Right cardiac atrium (tissue), 5 donors: Measurements from ENCODE around the gene PLA2G6. TPM values are rescaled to one million over a fixed set of nuclear protein-coding genes. Genes with fewer than 3 reads are reported as not detected.
"Not testable (repeated sequence)": the region's sequence is repeated elsewhere in the genome, so short reads cannot be mapped to it uniquely, and the experiment has no call there.

Experiments used
- ATAC-seq, 2 donors: fragments of 200-7000 bp; cut with Tn5 transposase; one replicate each; pipeline versions ENCODE4 v1.8.0 to v1.9.1; 2020; ENCODE audit warnings: moderate library complexity in 2 of 2, mild to moderate bottlenecking in 1 of 2
- DNase-seq, 3 donors: peaks; one replicate each; pipeline ENCODE4 v3.0.0-alpha.2; 2020
- H3K27ac ChIP-seq: one replicate; pipeline ENCODE4 v1.5.1; 2013; ENCODE audit warnings: mild to moderate bottlenecking, low read length, control low read depth, moderate library complexity
- H3K27me3 ChIP-seq: one replicate; pipeline ENCODE4 v1.6.1; 2013; ENCODE audit not compliant: control insufficient read depth, insufficient read depth
- H3K4me1 ChIP-seq: one replicate; pipeline ENCODE4 v1.6.1; 2013; ENCODE audit warnings: low read length; ENCODE audit not compliant: control insufficient read depth, insufficient read depth
- H3K4me3 ChIP-seq: one replicate; pipeline ENCODE4 v1.5.1; 2013; ENCODE audit warnings: low read length, control low read depth
- H3K9me3 ChIP-seq: one replicate; pipeline ENCODE4 v1.6.1; 2013; ENCODE audit warnings: low read length; ENCODE audit not compliant: control insufficient read depth
- WGBS: extraction: QIAGEN DNeasy Blood & Tissue Kit; methylation state at CpG from one replicate; pipeline ENCODE4 v1.1.7; 2013; 5-methylcytosine and 5-hydroxymethylcytosine counted together
- intact Hi-C, 4 donors: fragments of 100-400 bp; cut with DNase I; formaldehyde crosslinking; loops; one replicate each; pipeline versions ENCODE4 v1.11.0 to v1.14.0; 2022 to 2023
- polyA plus RNA-seq: library from polyadenylated mRNA; stranded (reverse); fragments of 200-250 nt; gene quantifications from one replicate; pipeline ENCODE4 v1.2.3, GENCODE V29; 2013
- total RNA-seq, 4 donors: library from RNA; stranded (reverse); fragmentation: NEBNext Ultra II Directional; extraction: Animal tissue kit (Norgen Biotek cat#: 25700); gene quantifications; one replicate each; pipeline ENCODE4 v1.2.1, GENCODE V29; 2021
- donor health status: healthy with polysubstance abuse.
- donor health status: DM: no; HTN: yes; CAD: no.
- donor health status: DM: no; HTN: no; CAD: no.
- donor health status: DM: no; HTN: yes; CAD: no; lungs with severe emphysema.
- donor health status: DM: yes; HTN: yes; CAD: no.

Gene PLA2G6
- total and polyA plus RNA-seq, 5 donors: 16.0 to 25.2 (median 16.4) TPM

DNA sequence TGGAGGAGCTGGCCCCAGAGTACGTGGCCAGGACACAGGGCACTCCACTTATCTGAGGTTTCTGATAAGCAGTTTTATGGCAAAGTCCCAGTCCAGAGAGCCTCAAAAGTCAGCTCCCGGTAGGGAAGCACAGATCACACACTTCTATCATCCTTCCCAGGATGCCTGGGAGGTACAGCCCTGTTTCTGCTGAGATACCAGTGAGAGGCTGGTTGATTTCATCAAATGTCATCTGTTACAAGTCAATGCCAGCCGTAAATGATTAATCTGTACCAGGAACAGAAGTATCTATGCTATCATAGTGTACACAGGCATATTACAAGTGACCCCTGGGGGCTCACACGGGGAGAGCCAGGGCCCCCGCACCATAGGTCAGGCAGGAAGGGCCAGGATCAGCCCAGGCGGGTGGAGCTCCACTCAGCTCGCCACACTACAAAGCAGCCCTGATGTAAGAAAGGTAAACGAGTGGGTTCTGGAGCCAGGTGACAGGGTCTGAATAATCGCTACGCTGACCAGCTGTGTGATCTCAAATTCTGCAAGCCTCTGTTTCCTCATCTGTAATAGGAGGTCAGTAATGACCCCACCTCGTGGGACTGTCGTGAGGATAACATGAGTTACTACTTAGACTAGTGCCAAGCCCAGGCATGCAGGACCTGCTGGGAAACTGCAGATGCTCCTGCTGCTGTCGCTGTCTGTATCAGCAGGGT is 17.6 kb downstream of the PLA2G6 start:
- intact Hi-C loops: loop anchor here in 1 of 4 donors (10.0 kb wide), 1 partner anchor 61 kb away; no protein-coding TSS in a partner anchor
- 68% methylated on average over 13 of the region's 13 CpGs for WGBS
- DNase-seq (no peak), ATAC-seq (peak; percentile 52 to 56)
- Histone ChIP-seq H3K4me1 (peaks cover 14% of the 10 kb centered on the region), H3K27me3 (no peaks in the 10 kb centered on the region), H3K9me3 (no peaks in the 10 kb centered on the region), H3K4me3 (no peak overlapping the region), H3K27ac (peak overlapping the region; percentile 71)

DNA sequence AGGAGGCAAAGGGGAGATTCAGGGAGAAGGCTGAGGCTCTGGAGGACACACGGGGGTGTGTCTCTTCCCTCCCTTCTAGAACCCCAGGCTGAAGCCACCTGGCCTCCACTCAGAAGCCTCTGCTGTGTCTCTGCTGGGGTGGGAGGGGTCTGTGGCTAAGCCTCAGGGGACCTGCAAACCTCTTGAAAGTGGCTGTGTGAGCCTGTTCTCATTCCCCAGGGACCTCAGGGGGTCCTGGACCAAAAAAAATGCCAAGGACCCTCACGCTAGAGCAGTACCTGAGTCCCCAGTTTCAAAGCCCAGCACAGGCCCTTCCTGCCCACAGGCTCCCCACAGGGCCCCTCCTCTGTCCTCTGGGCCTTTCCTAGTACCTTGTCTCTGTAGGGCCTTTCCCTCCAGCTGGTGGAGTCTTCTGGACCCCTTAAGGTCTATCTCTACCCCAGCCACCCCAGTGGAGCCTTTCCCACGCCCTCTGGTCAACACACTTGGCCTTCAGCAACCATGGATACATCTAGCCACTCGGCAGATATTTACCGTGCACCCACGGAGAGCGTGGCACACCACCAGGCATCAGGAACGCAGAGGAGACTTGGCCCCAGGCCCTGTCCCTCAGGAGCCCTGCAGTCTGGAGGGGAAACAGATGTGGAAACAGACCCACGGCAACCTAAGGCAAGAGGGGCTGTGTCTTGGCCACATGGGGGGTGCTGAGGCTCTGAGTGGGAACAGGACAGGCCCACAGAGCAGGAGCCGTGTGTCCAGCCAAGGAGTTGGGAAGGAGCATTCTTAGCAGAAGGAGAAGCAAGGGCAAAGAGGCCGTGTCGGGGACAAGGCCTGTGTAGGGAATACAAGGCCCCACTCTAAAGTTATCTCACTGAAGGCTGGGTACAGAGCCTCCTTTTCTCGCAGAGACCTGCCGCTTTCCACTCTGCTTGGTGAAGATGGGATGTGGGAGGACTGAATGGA is 18.5 kb downstream of the PLA2G6 start:
- Histone ChIP-seq H3K27me3 (no peaks in the 10 kb centered on the region), H3K4me3 (no peak overlapping the region), H3K9me3 (no peaks in the 10 kb centered on the region), H3K4me1 (peaks cover 14% of the 10 kb centered on the region), H3K27ac (peak overlapping the region; percentile 71)
- ATAC-seq (peak; percentile 4 to 22), DNase-seq (no peak)
- intact Hi-C loops: loop anchor here in 1 of 4 donors (10.0 kb wide), 1 partner anchor 62 kb away; no protein-coding TSS in a partner anchor
- WGBS: 65% methylated on average over 14 of the region's 14 CpGs

DNA sequence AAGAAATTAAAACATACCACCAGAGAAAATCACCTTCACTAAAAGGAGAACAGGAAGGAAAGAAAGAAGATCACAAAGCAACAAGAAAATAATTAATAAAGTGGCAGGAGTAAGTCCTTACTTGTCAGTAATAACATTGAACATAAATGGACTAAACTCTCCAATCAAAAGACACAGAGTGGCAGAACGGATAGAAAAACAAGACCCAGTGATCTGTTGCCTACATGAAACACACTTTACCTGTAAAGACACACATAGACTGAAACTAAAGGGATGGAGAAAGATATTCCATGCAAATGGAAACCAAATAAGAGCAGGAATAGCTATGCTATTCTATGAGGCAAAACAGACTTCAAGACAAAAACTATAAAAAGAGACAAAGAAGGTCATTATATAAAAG is 25.9 kb downstream of the PLA2G6 start:
- Histone ChIP-seq H3K4me1 (no peaks in the 10 kb centered on the region), H3K9me3 (no peaks in the 10 kb centered on the region), H3K4me3 (no peak overlapping the region), H3K27me3 (no peaks in the 10 kb centered on the region), H3K27ac (no peak overlapping the region)
- no peak for DNase-seq
- intact Hi-C loops: no loop called here
- no peak for ATAC-seq
- WGBS: 91% methylated on average over 1 of the region's 1 CpG

GRCh38 chr22:38154563-38154915 is 27.1 kb downstream of the PLA2G6 start:
- H3K9me3 ChIP-seq, H3K4me3 ChIP-seq, H3K4me1 ChIP-seq, intact Hi-C loops, H3K27ac ChIP-seq, ATAC-seq, H3K27me3 ChIP-seq, DNase-seq: not testable (repeated sequence)
- WGBS: 71% methylated on average over 1 of the region's 1 CpG

DNA sequence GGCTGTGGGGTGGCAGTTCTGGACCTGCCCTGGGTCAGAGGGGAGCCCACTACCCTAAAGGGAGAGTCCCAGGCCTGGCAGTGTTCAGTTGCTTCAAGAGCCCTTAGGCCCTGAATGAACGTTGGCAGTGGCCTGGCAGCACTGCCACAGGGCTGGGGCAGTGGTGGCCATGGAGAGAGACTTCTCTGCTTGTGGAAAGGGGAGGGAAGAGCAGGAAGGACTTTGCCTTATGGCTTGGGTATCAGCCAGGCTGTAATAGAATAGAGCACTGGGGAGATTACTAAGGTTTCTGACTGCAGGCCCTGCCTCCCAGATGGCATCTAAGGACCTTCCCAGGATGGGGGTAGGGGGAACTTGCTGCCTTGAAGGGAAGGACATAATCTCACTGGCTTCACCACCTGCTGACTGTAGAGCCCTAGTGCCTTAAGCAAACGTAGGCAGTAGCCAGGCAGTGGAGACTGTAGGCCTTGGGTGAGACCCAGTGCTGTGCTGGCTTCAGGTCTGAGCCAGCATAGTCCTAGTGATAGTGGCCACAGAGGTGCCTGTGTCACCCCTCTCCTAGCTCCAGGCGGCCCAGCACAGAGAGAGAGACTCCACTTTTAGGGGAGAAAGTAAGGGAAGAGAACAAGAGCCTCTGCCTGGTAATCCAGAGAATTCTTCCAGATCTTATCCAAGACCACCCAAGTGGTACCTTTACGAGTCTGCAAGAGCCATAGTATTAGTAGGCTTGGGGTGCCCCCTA is 27.6 kb downstream of the PLA2G6 start:
- 66% methylated on average over 4 of the region's 4 CpGs for WGBS
- Histone ChIP-seq H3K27me3 (no peaks in the 10 kb centered on the region), H3K27ac (no peak overlapping the region), H3K4me1 (no peaks in the 10 kb centered on the region), H3K4me3 (no peak overlapping the region), H3K9me3 (no peaks in the 10 kb centered on the region)
- intact Hi-C loops: no loop called here
- ATAC-seq: peak in 1 of 2 donors; percentile 32
- DNase-seq: no peak

DNA sequence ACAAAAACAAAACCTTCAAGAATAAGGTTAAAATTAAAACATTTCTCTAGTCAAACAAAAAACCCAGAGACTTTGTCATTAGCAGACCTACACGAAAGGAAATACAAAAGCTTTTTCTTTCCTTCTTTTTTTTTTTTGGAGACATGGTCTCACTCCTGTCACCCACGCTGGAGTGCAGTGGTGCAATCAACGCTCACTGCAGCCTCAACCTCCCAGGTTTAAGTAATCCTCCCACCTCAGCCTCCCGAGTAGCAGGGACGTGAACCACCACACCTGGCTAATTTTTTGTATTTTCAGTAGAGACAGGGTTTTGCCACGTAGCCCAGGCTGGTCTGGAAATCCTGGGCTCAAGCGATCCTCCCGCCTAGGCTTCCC is 30.5 kb downstream of the PLA2G6 start:
- H3K4me3 ChIP-seq: no peak overlapping the region
- no peaks in the 10 kb centered on the region for H3K9me3 ChIP-seq
- no peak for DNase-seq
- ATAC-seq: no peak
- H3K27me3 ChIP-seq: no peaks in the 10 kb centered on the region
- H3K27ac ChIP-seq: no peak overlapping the region
- WGBS: 90% methylated on average over 8 of the region's 8 CpGs
- intact Hi-C loops: no loop called here
- H3K4me1 ChIP-seq: no peaks in the 10 kb centered on the region

DNA sequence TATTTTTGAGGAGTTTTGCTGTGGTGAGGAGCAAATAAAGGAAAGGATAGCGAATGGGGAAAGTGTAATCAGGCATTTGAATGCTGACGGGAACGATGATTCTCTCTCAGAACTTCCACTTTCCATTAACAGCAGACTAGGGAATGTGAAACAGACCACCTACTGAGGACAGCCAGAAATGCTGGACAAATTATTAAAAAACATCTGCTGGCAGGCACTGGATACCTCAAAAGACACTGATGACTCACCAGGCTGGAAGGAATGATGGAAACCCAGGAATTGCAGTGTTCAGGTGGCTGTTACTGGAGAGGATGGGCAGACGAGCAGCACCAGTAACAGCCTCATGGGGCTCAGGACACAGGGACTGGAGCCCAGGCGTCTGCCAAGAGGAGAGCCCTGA is 33.4 kb downstream of the PLA2G6 start:
- intact Hi-C loops: no loop called here
- Histone ChIP-seq H3K4me3 (no peak overlapping the region), H3K27ac (no peak overlapping the region), H3K9me3 (no peaks in the 10 kb centered on the region), H3K27me3 (no peaks in the 10 kb centered on the region), H3K4me1 (no peaks in the 10 kb centered on the region)
- WGBS: 85% methylated on average over 5 of the region's 5 CpGs
- ATAC-seq (no peak), DNase-seq (peak in 1 of 3 donors; percentile 13)

DNA sequence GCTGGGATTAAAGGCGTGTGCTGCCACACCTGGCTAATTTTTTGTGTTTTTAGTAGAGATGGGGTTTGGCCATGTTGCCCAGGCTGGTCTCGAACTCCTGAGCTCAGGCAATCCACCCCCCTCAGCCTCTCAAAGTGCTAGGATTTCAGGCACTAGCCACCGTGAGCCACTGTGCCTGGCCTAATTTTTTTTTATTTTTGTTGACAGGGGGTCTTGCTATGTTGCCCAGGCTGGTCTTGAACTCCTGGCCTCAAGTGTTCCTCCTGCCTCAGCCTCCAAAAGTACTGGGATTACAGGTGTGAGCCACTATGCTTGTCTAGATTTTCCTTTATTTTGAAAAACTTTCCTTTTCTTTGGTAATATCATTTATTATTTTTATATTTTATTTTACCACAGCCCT is 35.5 kb downstream of the PLA2G6 start:
- ATAC-seq, DNase-seq, H3K9me3 ChIP-seq, H3K27ac ChIP-seq, H3K4me1 ChIP-seq, H3K4me3 ChIP-seq, H3K27me3 ChIP-seq, intact Hi-C loops: not testable (repeated sequence)
- WGBS: 91% methylated on average over 3 of the region's 3 CpGs

DNA sequence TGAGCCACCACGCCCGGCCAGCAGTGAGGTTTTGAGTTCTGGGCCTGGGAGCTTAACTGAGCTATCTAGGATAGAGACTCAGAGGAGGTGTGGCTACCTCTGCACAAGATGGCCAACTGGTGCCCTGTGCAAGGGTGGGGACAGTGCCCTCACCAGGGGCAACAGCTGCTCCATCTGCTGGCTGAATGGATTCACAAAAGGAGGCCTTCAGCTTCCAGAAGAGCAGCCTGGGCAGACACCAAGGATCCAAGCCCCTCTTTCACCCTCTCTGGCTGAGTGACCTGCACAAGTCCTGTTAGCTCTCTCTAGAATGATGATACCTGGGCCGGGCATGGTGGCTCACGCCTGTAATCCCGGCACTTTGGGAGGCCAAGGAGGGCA is 37.6 kb downstream of the PLA2G6 start:
- H3K9me3 ChIP-seq: no peaks in the 10 kb centered on the region
- no peak overlapping the region for H3K4me3 ChIP-seq
- no peaks in the 10 kb centered on the region for H3K27me3 ChIP-seq
- intact Hi-C loops: no loop called here
- no peaks in the 10 kb centered on the region for H3K4me1 ChIP-seq
- no peak overlapping the region for H3K27ac ChIP-seq
- WGBS: 96% methylated on average over 5 of the region's 5 CpGs
- DNase-seq (peak in 1 of 3 donors; percentile 17), ATAC-seq (no peak)

DNA sequence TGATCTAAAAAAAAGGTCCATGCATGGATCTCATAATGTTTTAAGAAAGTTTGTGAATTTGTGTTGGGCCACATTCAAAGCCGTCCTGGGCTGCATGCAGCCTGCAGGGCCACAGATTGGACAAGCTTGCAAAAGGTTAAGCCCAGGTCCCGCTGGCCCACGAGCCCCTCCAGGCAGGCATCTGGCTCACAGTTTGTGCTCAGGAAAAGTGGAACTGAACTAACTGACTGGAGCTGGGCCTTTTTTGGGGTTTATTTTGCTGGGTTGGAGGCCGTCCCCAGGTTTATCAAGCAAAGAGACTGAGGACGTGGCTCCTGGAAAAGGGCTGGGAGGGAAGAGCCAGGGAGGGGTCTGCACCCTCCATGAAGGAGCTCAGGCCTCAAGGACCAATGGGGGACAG is 39.0 kb downstream of the PLA2G6 start:
- no peaks in the 10 kb centered on the region for H3K4me1 ChIP-seq
- no peak overlapping the region for H3K4me3 ChIP-seq
- no peak overlapping the region for H3K27ac ChIP-seq
- H3K9me3 ChIP-seq: no peaks in the 10 kb centered on the region
- H3K27me3 ChIP-seq: no peaks in the 10 kb centered on the region
- ATAC-seq: no peak
- DNase-seq: no peak
- WGBS: 95% methylated on average over 5 of the region's 5 CpGs
- intact Hi-C loops: no loop called here
